K562 (cell line): ENCODE measurements around the gene FUBP3. TPM values are rescaled to one million over a fixed set of nuclear protein-coding genes. Genes with fewer than 3 reads are reported as not detected.

Source experiments
- DNMT1 ChIP-seq: fragments of 450-650 bp; IDR thresholded peaks from 2 replicates; pipeline ENCODE4 v1.6.1; 2016; ENCODE audit warnings: antibody characterized with exemption, mild to moderate bottlenecking
- ELK3 ChIP-seq: fragments of 450-650 bp; formaldehyde crosslinking; IDR thresholded peaks from 2 replicates; pipeline ENCODE4 v1.4.0; 2020; ENCODE audit warnings: mild to moderate bottlenecking
- ESRRA ChIP-seq: fragments of 450-650 bp; IDR thresholded peaks from 2 replicates; pipeline ENCODE4 v1.6.1; 2014; ENCODE audit warnings: low read depth, mild to moderate bottlenecking, moderate library complexity, borderline replicate concordance
- HDGF ChIP-seq: fragments of 450-650 bp; IDR thresholded peaks from 2 replicates; pipeline ENCODE4 v1.6.1; 2016
- JUN ChIP-seq, 2 experiments: sonication (generic) in 1 of 2; formaldehyde crosslinking in 1 of 2; IDR thresholded peaks; 2 replicates each; pipeline versions ENCODE4 v1.6.1 to v1.8.0; 2012 to 2022; ENCODE audit warnings: borderline replicate concordance in 2 of 2, mild to moderate bottlenecking in 2 of 2, improper control_type of control experiment in 1 of 2, low read depth in 1 of 2, low read length in 1 of 2, missing genetic modification reagents in 1 of 2
- KDM1A ChIP-seq, 2 experiments: fragments of 450-650 bp; IDR thresholded peaks; 2 replicates each; pipeline ENCODE4 v1.6.1; 2016; ENCODE audit warnings: mild to moderate bottlenecking in 2 of 2
- KLF13 ChIP-seq: fragments of 450-650 bp; IDR thresholded peaks from 2 replicates; pipeline ENCODE4 v1.6.1; 2016; ENCODE audit warnings: missing genetic modification characterization, low read depth, mild to moderate bottlenecking, missing compliant biosample characterization, moderate library complexity, borderline replicate concordance
- SMAD1 ChIP-seq: fragments of 150-350 bp; IDR thresholded peaks from 2 replicates; pipeline ENCODE4 v1.6.1; 2014; ENCODE audit warnings: low read length, low read depth; ENCODE audit not compliant: partially characterized antibody
- TFAM ChIP-seq: fragments of 250-450 bp; sonication (Bioruptor Pico); conservative IDR thresholded peaks from 2 replicates; pipeline ENCODE4 v1.5.0; 2021; ENCODE audit warnings: mild to moderate bottlenecking, moderate library complexity
- ZBTB33 ChIP-seq: sonication (generic); formaldehyde crosslinking; IDR thresholded peaks from 2 replicates; pipeline ENCODE4 v1.8.1; 2023; ENCODE audit warnings: mild to moderate bottlenecking, missing genetic modification reagents
- ZNF75A ChIP-seq: fragments of 450-650 bp; formaldehyde crosslinking; IDR thresholded peaks from 2 replicates; pipeline ENCODE4 v1.4.0; 2020; ENCODE audit warnings: mild to moderate bottlenecking
- polyA plus RNA-seq, 8 experiments: library from polyadenylated mRNA; depleted of rRNA in 4 of 8; stranded (reverse) in 5 of 8; unstranded in 3 of 8; fragments of >200 nt; fragmentation: Nextera tagmentation in 2 of 8; fragmentation: Illumina TruSeq in 1 of 8; extraction: Ambion mirVana in 2 of 8; extraction: Trizol in 1 of 8; gene quantifications; 2 replicates each; pipeline versions ENCODE4 v1.2.1 to v1.2.3, GENCODE V29; 2011 to 2014; ENCODE audit warnings: inconsistent platforms in 1 of 8, missing spikeins in 1 of 8
- total RNA-seq, 7 experiments: library from RNA; depleted of rRNA in 6 of 7; stranded (reverse); fragments of >200 nt in 6 of 7; fragmentation: Illumina TruSeq in 2 of 7; extraction: Trizol in 2 of 7; gene quantifications; 2 replicates each; pipeline versions ENCODE4 v1.2.1 to v1.2.3, GENCODE V29; 2011 to 2021; ENCODE audit warnings: low replicate concordance in 1 of 7
- TF ChIP-seq, protein P1 (sequence below): fragments of 450-650 bp; IDR thresholded peaks from 2 replicates; pipeline ENCODE4 v1.7.0; 2016; ENCODE audit warnings: borderline replicate concordance
- TF ChIP-seq, protein P2 (sequence below): fragments of 450-650 bp; IDR thresholded peaks from 2 replicates; pipeline ENCODE4 v1.6.1; 2016; ENCODE audit warnings: low read depth

FUBP3 gene
- total and polyA plus RNA-seq, 9 of the 15 experiments (the other 6 are each of a cell fraction or from before 2014, with no cell fraction given) = 3.0 to 64.0 (median 48.1) TPM

DNA sequence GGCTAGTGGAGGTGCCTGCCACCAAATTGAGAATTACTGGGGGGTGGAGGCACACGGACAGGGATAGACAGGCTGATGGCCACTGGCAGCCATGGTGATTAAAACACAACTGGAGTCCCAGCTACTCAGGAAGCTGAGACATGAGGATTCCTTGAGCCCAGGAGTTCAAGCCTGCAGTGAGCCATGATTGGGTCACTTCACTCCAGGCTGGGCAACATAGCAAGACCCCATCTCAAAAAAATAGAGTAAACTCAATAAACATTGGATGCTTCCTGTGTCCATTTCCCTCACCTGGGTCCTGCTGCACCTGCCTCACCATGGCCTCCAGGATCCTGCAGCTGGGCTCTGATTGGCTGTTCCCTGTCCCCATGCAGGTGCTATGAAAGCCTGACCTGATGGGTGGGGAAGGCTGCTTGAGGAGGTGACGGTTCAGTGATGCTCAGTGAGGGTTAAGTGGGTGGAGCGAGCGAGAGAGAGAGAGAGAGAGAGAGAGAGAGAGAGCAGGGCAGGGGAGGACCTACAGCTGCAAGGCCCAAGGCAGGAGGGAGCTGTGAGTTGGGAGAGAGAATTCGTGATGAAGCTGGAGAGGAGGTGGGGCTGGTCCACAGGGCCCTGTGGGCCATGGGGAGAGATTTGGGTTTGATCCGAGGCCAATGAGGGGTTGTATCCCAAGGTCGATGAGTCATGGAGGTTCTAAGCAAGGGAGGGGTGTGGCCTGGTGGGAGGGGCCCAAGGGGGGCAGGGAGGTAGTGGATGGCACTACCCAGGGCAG lies 36.7 kb upstream of the FUBP3 start (continued):
- TF ChIP-seq ELK3 (CRISPR knock-in tag) = no peak
- TF ChIP-seq ESRRA = no peak
- no peak for TF ChIP-seq DNMT1
- TF ChIP-seq KDM1A (IDR thresholded peaks at IDR 0.05) = peak; percentile 26 to 37; a peak in 1 of 4 replicates
- TF ChIP-seq, protein P1, sequence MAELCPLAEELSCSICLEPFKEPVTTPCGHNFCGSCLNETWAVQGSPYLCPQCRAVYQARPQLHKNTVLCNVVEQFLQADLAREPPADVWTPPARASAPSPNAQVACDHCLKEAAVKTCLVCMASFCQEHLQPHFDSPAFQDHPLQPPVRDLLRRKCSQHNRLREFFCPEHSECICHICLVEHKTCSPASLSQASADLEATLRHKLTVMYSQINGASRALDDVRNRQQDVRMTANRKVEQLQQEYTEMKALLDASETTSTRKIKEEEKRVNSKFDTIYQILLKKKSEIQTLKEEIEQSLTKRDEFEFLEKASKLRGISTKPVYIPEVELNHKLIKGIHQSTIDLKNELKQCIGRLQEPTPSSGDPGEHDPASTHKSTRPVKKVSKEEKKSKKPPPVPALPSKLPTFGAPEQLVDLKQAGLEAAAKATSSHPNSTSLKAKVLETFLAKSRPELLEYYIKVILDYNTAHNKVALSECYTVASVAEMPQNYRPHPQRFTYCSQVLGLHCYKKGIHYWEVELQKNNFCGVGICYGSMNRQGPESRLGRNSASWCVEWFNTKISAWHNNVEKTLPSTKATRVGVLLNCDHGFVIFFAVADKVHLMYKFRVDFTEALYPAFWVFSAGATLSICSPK = no peak
- TF ChIP-seq JUN (IDR thresholded peaks at IDR 0.05; ENCODE audit: borderline replicate concordance, low read depth, low read length) = peak; percentile 44; the same call in 1 of the 2 replicates
- TF ChIP-seq JUN (CRISPR knock-in tag; IDR thresholded peaks at IDR 0.05; ENCODE audit: borderline replicate concordance) = no peak
- TF ChIP-seq KLF13 (tag) = no peak
- TF ChIP-seq ZNF75A (CRISPR knock-in tag) = no peak
- TF ChIP-seq SMAD1 = no peak
- no peak for TF ChIP-seq TFAM
- TF ChIP-seq, protein P2, sequence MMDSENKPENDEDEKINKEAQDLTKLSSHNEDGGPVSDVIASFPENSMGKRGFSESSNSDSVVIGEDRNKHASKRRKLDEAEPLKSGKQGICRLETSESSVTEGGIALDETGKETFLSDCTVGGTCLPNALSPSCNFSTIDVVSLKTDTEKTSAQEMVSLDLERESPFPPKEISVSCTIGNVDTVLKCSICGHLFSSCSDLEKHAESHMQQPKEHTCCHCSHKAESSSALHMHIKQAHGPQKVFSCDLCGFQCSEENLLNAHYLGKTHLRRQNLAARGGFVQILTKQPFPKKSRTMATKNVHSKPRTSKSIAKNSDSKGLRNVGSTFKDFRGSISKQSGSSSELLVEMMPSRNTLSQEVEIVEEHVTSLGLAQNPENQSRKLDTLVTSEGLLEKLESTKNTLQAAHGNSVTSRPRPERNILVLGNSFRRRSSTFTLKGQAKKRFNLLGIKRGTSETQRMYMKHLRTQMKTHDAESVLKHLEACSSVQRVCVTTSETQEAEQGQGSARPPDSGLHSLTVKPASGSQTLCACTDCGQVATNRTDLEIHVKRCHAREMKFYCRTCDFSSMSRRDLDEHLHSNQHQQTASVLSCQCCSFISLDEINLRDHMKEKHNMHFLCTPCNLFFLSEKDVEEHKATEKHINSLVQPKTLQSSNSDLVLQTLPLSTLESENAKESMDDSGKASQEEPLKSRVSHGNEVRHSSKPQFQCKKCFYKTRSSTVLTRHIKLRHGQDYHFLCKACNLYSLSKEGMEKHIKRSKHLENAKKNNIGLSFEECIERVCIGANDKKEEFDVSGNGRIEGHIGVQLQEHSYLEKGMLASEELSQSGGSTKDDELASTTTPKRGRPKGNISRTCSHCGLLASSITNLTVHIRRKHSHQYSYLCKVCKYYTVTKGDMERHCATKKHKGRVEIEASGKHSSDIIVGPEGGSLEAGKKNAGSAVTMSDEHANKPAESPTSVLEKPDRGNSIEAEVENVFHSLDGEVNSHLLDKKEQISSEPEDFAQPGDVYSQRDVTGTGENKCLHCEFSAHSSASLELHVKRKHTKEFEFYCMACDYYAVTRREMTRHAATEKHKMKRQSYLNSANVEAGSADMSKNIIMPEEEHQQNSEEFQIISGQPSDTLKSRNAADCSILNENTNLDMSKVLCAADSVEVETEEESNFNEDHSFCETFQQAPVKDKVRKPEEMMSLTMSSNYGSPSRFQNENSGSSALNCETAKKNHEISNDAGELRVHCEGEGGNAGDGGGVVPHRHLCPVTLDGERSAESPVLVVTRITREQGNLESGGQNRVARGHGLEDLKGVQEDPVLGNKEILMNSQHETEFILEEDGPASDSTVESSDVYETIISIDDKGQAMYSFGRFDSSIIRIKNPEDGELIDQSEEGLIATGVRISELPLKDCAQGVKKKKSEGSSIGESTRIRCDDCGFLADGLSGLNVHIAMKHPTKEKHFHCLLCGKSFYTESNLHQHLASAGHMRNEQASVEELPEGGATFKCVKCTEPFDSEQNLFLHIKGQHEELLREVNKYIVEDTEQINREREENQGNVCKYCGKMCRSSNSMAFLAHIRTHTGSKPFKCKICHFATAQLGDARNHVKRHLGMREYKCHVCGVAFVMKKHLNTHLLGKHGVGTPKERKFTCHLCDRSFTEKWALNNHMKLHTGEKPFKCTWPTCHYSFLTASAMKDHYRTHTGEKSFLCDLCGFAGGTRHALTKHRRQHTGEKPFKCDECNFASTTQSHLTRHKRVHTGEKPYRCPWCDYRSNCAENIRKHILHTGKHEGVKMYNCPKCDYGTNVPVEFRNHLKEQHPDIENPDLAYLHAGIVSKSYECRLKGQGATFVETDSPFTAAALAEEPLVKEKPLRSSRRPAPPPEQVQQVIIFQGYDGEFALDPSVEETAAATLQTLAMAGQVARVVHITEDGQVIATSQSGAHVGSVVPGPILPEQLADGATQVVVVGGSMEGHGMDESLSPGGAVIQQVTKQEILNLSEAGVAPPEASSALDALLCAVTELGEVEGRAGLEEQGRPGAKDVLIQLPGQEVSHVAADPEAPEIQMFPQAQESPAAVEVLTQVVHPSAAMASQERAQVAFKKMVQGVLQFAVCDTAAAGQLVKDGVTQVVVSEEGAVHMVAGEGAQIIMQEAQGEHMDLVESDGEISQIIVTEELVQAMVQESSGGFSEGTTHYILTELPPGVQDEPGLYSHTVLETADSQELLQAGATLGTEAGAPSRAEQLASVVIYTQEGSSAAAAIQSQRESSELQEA = no peak
- TF ChIP-seq HDGF = peak; percentile 34; the same call in 1 of the 2 replicates
- TF ChIP-seq ZBTB33 (CRISPR knock-in tag) = no peak
